Measurements from ENCODE around the gene MDM1. TPM values are rescaled to one million over a fixed set of nuclear protein-coding genes. Genes with fewer than 3 reads are reported as not detected.

Gene MDM1
- total RNA-seq, 1 experiment from 2014 or later: 10.6 TPM

GRCh38 chr12:68297929-68298328, 34.2 kb downstream of the MDM1 start:
- no CpG with 5 or more reads among the region's 4 CpGs for WGBS (ENCODE audit: extremely low coverage, insufficient read length, low lambda C conversion rate)

More at GRCh38 chr12:68297929-68298328, 34.2 kb downstream of the MDM1 start:
- Histone ChIP-seq H2BK5ac (ENCODE audit: insufficient read length, low read length) (no peak overlapping the region), H3K9ac (ENCODE audit: extremely low read depth, insufficient read length, low read length) (no peak overlapping the region), H4K5ac (ENCODE audit: insufficient read length, low read depth, low read length) (no peak overlapping the region), H3K79me1 (ENCODE audit: insufficient read depth, low read depth, low read length, poor library complexity, severe bottlenecking) (no peaks in the 10 kb centered on the region), H3K23ac (ENCODE audit: insufficient read length, low read depth, low read length) (no peak overlapping the region), H2BK20ac (ENCODE audit: low read depth, low read length, poor library complexity, severe bottlenecking) (no peak overlapping the region), H4K8ac (replicated peaks; ENCODE audit: insufficient read length, low read depth, low read length) (no peak overlapping the region), H3T11ph (ENCODE audit: low read length) (no peak overlapping the region), H3K23me2 (ENCODE audit: insufficient read length, low read depth, low read length, poor library complexity, severe bottlenecking) (no peaks in the 10 kb centered on the region), H4K91ac (ENCODE audit: insufficient read length, low read depth, low read length) (no peak overlapping the region), H2AK5ac (ENCODE audit: insufficient read length, low read length) (no peak overlapping the region), H3K4me2 (ENCODE audit: insufficient read depth, insufficient read length, low read length) (no peak overlapping the region), H2BK120ac (ENCODE audit: low read depth, low read length, poor library complexity, severe bottlenecking) (no peak overlapping the region), H2AFZ (ENCODE audit: low read length) (no peak overlapping the region), H3K27me3 (ENCODE audit: insufficient read depth, low read length) (no peaks in the 10 kb centered on the region), H3K4me1 (ENCODE audit: insufficient read depth, low read length) (no peaks in the 10 kb centered on the region), H4K20me1 (ENCODE audit: control insufficient read depth, insufficient read depth, insufficient read length) (no peaks in the 10 kb centered on the region), H3K79me2 (ENCODE audit: insufficient read depth, low read length) (no peaks in the 10 kb centered on the region), H3K18ac (ENCODE audit: insufficient read length, low read depth, low read length) (no peak overlapping the region), H3K9me3 (ENCODE audit: control insufficient read depth, low read depth, low read length) (no peaks in the 10 kb centered on the region), H3K4ac (ENCODE audit: low read depth, low read length) (no peak overlapping the region), H3K14ac (ENCODE audit: insufficient read depth, low read length) (no peak overlapping the region), H2BK12ac (ENCODE audit: insufficient read length, low read depth, low read length) (no peak overlapping the region), H2BK15ac (ENCODE audit: low read depth, low read length) (no peak overlapping the region), H3K56ac (ENCODE audit: insufficient read length, low read depth, low read length) (no peak overlapping the region), H3K27ac (ENCODE audit: insufficient read length, low read depth, low read length) (no peak overlapping the region)
- TF ChIP-seq CTCF (conservative IDR thresholded peaks at IDR 0.05): no peak
- Mint-ChIP-seq H3K4me3 (no peak overlapping the region), H3K27me3 (ENCODE audit: low read depth) (no peaks in the 10 kb centered on the region), H3K27ac (peak overlapping the region in 1 of 3 experiments; percentile 74; a peak in 1 of 7 replicates), H3K4me1 (peaks cover 0 to 3% of the 10 kb centered on the region in 2 experiments; a peak in 1 of 4 replicates), H3K36me3 (ENCODE audit: insufficient read depth in 1 of 3, low read depth in 3 of 3) (peaks cover 3 to 35% (median 3%) of the 10 kb centered on the region in 3 experiments; a peak in 5 of 7 replicates), H3K9me3 (no peaks in the 10 kb centered on the region)
- no peak for DNase-seq

Data from H9 (cell line).